NCI-H460 (cell line): ENCODE measurements around the gene SLAMF9. TPM values are rescaled to one million over a fixed set of nuclear protein-coding genes. Genes with fewer than 3 reads are reported as not detected.
A peak's percentile ranks its signal among the peaks of the same experiment; 100 is the strongest.

Source experiments
- DNase-seq: peaks from one replicate; pipeline ENCODE4 v3.0.0-alpha.2; 2016; ENCODE audit warnings: low read depth; ENCODE audit errors: extremely low read depth
- total RNA-seq: library from RNA; depleted of rRNA; stranded (reverse); fragments of >200 nt; shearing (Covaris generic); gene quantifications from 2 replicates; pipeline ENCODE4 v1.2.3, GENCODE V29; 2014

The SLAMF9 gene
- total RNA-seq, 1 experiment from 2014 or later: not detected

DNA sequence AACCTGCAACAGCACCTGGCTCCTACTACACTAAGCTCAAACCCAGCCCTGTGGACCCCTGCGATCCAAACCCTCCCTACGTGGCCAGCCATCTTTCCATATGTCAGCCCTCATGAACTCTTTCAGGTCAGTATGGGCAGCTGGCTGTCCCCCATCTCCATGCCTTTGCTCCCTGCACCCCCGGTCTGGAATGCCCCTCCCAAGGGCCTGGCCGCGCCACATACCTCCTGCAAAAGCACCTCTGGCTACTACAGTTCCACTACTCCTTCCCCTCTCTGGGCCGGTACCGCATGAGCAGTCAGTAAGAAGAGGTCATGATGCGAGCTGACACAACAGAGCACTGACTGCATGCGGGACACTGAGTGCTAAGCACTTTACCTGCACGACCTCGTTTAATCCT, 18.7 kb downstream of the SLAMF9 start:
- no peak for DNase-seq

DNA sequence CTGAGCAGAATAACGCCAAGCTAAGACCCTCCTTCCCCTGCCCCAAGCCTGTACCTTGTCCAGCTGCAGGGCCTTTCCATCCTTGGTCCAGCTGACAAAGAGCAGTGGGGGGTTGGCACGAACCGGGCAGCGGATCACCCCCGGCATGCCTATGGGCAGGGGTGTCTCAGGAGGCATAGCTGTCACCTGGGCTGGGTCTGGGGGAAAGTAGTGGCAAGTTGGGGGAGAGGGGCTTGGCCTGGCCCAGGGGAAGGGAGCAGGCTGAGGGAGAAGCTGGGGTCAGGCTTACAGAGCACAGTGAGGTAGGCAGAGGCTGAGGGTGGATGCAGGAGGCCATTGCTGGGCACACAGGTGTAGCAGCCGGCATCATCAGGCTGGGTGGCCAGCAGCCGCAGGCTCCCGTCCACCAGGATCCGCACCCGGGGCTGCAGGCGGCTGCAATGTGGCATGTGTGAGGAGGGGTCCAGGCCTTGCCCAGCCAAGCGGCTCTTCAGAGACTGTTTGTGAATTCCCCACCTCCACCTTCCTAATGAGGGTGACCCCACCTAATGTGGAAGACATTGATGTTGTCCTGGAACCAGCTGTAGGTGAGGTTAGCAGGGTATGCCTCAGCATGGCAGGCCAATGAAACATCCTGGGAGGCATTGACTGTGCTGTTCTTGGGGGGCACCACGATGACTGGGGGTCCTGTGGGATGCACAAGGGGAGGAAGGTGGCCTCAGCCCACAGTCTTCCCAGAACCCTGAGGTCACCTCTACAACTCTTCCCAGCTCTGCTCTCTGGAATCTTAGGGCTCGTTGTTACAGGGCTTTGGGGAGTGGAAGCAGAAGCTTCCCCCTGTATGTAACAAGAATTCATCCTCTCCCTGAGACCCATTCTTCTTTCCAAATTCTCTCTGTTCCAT, 19.6 kb downstream of the SLAMF9 start:
- no peak for DNase-seq

DNA sequence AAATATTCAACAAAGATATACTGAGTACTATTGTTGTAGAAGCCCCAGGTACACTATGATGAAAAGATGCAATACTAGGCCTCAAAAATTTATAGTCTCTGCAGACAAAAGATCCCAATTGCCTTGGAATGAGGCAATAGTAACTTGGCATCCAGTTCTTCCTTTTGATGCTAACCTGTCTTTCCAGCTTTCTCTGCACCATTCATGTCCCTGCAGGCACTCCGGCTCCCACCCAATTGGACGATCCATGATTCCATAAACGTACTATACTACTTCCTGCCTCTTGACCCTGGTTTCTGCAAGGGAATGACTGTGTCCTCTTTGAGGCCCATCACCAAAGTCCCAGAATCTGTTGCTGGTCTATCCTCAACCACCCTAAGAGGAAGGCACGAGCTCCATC, 20.7 kb downstream of the SLAMF9 start:
- no peak for DNase-seq

DNA sequence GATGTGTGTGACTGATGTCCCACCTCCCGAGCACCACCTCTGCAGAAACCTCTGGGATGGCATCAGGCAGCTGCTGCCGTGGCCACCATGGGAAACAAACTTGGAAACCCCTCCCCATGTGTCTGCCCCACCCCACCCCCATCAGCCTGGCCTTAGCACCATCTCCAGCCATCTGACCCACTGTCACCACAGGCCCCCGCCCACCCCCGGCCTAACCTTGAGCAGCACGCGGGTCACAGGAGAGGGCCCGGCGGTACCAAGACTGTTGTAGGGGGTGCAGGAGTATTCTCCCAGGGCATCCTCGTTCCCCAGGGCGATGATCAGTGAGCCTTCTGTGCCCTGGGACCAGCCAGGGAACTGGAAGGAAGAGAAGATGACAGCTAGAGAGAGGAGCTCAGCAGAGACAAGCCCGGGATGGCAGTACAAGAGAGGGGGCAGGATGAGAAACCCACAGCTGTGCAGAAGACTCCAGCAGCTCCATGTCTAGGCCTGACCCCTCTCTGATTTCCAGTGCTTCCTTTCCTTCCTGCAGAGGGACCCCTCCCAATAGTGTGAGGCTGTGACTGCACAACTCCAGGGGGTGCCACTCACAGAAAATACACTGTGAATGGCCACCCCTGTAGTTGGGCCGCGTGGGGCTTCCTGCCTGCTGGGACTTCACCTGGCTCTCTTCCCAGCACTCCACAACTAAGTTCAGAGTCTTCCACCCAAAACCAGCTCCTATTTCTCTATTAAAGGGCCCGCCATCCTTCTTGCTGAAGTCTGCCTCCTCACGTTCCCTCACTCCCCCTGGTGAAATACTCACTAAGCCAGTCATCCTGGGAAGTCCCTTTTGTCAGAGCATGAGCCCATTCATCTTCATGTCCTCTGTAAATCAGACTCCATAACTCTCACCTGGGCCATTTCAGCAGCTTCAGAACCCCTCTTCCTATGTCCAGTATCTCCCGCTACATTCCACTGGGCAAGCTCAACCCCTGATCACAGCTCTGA, 21.4 kb downstream of the SLAMF9 start:
- DNase-seq: no peak

DNA sequence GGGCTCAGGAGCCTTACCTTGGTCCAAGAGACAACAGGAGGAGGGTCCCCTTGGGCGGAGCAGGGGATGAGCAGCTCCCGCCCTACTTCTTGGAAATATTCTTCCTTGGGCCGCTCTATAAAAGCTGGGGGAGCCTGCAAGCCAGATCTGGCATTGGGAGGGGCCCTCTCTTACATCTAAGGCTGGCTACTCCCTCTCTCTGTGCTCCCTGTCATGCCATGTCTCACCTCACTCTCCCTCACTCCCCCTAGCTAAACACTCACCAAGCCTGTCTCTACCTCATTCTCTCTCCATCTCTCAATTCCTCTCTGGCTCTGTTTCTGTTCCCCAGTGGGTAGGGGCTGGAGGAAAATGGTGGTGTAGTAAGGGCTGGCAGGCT, 22.3 kb downstream of the SLAMF9 start:
- no peak for DNase-seq

DNA sequence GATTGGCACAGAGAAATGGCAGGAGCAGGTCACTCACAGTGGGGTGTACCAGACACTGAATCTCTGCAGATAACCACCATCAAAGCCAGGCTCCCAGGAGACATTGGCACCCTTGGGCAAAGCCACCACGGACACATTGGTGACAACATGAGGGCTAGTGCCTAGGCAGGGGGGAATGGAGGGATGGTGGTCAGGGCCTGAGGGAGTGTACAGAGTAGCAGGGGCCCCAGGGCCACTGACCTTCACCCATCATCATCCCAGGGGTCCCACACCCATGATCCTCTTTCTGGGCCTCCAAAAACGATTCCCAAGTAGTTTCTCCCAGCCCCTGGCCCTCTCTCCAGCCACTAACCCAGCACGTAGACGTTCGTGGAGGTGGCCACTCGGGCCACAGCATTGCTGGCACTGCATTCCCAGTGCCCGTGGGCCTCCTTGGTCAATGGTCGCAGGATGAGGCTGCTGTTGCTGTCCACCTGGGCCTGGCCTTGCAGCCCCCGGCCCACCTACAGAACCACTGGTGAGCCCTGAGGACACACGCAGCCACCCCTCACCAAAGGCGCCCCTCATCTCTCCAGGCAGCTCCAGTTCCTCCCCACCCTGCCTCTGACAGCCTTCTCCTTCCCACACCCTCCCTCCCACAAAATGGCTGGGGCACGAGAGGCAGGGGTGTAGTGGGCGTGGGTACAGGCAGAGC, 22.8 kb downstream of the SLAMF9 start:
- DNase-seq: no peak

DNA sequence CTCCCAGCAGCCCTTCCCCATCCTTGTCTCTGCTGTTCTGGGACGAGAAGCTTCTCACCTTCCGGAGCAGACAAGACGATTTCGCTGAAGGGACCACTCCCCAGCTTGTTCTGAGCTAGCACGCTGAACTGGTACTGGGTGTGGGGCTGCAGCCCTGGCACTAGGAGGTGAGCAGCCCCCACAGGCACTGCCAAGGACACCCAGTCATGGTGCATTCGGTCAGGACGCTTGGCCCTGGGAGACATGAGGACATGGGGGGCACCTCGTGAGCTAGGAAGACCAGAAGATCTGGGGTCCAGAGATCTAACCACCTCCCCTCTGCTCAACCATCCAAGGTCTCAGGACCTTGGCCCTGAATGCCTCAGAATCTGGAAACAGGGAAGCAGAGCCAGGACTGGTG, 23.4 kb downstream of the SLAMF9 start:
- no peak for DNase-seq

DNA sequence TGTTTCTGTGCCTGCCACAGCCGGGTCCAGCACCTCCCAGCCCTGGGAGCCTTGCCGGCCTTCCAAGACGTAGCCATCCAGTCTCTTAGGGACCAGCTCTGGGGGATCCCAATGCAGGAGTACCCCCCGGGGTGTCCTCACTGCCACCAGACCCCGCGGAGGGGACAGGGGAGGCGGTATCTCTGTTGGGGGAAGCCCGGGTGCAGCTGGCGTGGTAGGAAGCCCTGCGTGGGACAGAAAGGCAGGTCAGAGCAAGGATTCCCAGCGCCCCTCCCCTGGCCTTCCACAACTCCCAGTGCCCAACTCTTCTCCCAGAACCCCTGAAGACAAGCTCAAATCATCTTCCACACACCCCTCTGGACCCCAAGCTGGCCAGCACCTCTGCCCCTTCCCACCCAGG, 23.8 kb downstream of the SLAMF9 start:
- no peak for DNase-seq

DNA sequence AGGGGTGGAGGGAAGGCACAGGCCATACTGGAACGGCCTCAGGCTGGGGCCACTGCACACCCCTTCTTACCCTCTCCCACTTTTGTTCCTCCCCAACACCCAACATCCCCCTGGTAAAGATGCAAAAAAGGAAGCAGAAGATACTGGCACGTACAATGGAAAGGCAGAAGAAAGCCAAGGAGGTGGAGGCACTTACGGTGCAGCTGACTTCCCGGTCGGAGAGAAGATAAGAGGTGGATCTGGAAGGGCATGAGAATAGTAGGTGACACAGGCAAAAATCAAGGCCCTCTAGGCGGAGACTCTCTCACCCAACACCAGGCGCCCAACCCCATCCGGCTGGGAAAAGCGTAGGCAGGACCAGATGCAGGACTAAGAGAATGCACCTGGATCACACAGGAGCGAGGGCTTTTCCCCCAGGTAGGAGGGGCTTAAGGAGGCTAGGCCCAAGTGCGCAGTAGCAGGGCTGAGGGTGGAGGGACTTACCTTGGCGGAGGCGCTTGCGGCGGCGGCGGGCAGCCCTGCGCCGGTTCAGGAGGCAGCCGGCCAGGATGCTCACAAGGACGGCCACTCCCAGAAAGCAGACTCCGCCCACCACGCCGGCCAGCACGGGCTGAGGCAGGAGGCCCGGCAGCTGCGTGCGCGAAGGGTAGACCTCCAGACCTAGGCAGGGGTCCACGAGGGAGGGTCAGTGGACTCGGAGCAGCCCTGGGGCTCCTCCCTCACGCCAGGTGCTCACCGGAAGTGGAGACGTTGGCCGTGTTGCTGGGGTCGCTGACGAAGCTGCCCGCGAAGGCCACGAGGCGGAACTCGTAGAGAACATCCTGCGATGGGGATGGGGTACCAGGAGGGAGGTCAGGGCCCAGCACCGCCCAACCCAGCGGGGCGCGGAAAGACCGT, 24.6 kb downstream of the SLAMF9 start:
- DNase-seq: no peak

DNA sequence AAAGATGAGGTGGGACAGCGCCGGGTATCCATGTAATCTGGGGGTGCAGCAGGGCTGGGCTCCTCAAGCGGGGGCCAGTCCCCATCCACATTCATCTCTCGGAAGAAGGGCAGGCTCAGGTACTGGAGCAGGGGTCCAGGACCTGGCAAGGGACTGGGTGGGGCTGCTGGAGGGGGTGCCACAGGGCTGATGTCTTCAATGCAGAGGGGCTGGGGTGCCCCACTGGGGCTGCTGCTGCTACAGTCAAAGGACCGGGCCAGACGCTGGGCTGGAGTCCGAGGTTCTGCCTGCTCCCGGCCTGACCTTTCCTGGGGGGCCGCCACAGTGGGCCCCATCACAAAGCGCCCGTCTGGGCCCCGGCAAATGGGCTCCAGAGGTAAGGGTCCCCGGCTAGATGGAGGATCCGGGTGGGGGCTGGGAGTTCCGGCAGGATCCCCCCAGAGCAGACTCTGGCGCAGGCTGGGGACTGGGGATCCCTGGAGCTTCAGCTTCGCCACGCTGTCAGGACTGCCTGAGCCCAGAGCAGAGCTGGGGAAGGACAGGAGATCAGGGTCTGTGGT, 25.5 kb downstream of the SLAMF9 start:
- no peak for DNase-seq

DNA sequence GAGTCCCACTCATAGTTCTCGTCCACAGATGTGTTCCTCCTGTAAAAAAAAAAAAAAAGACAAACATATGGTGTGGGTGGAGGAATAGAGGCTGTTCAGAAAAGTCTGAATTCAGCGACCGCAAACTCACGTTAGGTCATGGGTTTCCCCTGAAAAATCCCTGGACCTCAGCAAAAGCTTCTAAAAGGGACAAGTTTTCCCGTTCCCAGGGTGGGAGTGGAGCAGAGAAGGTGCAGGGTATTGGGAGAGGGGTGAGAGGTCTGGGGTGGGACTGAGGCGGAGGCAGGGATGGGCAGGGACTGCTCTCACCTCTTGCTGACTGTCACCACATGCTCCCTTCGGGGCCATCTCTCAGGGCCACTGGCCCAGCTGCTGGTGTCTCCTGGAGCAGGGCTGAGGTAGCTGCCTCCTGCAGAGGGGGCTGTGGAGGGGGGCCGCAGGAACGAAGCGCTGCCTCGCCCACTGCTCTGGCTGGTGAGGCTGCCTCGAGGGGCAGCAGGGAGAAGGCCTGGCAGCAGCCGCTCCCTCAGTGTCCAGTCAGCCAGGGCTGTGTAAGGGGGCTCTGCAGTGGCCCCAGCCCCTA, 26.1 kb downstream of the SLAMF9 start:
- no peak for DNase-seq

DNA sequence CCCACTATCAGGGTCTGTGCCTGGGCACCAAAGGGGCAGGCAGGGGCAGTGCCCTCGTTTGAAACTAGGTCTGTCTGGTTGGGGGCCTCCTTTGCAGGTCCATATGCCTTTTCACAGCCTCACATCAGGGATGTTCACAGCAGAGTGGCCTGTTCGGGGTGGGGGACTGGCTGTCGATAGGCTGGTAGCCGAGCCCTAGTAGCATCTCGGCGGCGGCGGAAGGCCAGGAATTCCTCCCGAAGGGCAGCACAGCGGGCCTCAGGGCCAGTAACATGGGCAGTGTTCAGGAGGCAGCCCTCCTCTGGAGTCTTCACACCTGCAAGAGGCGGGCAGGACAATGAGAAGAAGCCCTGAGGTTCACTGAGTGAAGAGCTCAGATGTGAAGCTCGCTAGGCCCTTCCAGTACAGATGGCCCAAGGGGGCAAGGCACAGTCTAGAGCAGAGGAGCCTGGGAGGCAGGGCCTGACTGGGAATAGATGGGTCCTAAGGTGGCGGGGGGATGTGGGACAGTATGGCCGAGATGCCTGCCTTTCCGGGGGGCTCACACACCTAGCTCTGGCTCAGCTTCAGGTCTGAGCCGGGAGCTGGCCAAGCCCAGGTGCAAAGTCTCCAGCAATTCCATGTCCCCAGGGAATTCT, 26.7 kb downstream of the SLAMF9 start:
- DNase-seq: no peak

DNA sequence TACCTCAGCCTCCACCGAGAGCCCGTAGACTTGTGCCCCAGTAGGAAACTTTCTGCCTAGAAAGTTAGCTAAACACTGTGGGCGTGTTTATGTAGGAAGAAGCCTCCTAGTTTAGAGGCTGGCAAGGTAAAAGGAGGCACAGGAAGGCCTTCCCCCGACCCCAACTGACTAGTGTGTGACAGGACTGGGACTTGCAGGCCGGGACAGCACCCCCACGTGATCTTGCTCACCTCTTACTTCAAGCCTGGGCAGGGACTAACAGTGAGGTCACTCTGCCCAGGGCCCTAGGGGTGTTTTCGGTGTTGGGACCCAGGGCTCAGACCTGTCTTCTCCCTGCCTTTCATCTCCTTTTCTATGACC, 28.3 kb downstream of the SLAMF9 start:
- DNase-seq: no peak

DNA sequence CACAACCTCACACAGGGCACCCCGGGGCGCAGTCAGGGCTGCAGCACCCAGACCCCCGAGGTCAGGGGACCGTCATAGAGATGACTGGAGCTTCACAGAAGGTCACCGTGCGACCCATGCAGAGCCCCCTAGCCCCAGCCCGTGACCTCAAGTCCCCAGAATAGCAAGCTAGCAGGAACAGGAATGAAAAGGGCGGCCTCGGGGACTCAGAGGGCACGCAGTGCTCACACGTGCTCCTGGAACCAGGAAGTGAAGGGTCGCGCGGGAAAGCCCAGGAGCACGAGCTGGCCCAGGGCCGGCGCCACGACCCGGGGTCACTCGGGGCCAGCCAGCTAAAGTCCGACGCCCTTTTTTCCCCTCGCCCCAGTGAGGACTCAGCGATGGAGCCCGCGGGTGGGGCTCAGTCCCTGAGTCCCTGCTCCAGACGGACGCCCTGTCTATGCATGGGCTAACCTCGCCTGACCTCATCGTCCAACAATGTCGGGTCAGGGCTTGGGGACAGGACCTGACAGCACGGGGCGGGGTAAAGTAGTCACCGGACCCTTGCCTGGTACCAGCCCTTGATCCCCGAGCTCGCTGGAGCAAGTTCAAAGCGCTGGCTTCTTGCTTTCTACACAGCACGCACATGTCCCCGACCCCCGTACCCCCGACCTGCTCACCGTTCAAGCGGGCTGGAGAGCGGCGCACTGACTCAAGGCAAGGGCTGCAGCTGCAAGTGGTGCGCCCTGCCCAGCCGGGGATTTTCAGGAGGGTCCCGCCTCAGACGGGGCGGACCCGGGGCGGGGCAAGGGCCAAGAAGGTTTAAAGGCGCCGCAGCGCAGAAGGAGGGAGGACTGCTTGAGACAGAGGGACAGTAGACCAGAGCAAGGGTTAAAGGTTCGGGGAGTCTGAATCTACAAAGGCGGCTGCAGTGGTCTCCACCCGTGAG, 29.0 kb downstream of the SLAMF9 start, which contains the start of gene TAGLN2:
Gene TAGLN2, minus strand, starts transcription at position 717 of the 928 bp plus-strand sequence. CDS start 4,998 bp downstream, outside the sequence.
- DNase-seq: peak; percentile 83

DNA sequence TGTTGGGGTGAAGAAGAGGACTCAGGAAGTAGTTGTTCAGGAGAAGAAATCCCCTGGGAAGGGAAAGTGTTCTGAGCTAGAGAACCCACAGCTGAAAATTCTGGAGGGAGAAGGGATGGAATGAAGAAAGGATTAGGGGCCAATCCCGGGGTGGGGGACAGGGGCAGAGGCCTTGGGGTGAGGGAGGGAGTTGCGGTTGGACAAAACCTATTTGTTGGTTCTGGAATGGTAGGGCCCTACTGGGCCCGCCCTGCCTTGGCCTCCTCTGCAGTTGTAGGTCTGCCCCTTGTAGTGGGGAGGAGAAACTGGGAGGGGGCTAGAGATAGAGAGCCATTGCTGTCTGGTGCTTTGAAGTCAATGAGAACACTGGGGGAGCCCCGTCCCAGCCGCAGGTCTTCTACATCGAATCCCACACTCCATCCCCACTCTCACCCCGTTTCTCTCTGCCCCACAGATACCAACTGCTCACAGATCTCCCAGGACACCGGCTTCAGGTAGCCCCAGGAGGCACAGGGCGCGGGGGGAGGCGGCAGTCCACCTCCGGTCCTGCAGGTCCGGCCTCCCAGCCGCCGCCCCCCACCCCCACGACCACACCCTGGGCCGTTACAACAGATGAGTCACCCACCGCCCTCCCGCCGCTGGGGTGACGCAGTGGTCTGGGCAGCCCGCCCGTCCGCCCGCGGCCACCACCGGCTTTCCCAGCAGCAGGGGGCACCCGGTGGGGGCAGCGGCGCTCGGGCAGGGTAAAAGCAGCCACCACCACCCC, 29.8 kb downstream of the SLAMF9 start:
- DNase-seq: peak; percentile 82

DNA sequence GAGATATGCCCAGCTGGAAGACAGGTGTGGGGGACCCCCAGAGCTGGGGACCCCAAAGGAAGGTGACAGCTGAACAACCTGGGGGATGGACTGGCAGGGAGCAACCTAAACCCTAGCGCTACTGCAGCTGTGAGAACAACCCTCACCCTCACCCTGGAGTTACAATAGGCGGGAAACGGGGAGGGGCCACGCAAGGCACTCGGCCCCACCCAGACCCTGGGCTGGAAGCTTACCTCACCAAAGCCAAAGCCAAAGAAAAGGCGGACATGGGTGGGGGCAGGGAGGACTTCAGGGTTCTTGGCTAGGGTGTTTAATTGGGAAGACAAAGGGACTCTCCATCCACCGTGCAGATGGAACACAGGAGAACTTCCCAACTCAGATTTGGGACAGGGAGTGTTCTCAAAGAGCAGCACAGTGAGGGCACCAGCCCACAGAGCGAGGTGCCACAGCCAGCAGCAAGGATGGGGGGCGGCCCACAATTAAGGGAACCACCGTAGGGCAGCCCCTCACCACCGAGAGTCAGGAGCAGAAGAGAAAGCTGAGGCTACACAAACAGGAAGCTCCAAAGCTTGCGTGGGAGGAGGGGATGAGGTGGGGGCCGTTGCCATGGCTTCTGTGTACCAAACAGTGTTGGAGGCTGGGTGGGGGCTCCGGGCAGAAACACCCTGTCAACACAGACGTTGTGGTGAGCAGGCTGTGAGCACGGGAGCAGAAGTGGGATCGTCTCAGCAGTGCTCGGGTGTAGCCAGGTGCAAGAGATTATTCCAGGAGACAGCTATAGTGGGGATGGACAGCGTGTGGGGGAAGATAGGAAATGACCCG, 30.6 kb downstream of the SLAMF9 start:
- DNase-seq: no peak
